Pancreas (tissue), 10 donors: Measurements from ENCODE around the gene BABAM2. TPM values are rescaled to one million over a fixed set of nuclear protein-coding genes. Genes with fewer than 3 reads are reported as not detected.
"Not testable (repeated sequence)": the region's sequence is repeated elsewhere in the genome, so short reads cannot be mapped to it uniquely, and the experiment has no call there.

Source experiments
- ATAC-seq, 4 donors: fragments of 200-7000 bp; cut with Tn5 transposase; one replicate each; pipeline versions ENCODE4 v1.8.0 to v1.9.1; 2020; ENCODE audit warnings: mild to moderate bottlenecking in 4 of 4, moderate library complexity in 4 of 4
- DNase-seq, 6 donors: peaks; one replicate each; pipeline ENCODE4 v3.0.0-alpha.2; 2020
- FAIRE-seq: peaks from 2 replicates; lab custom pipeline; 2012; peaks lifted over from hg19 to GRCh38; lab: Jason Lieb, UNC
- H3K27ac ChIP-seq, 4 donors: fragments of 200-600 bp; sonication (generic); 1 replicate in 3 of 4; 2 replicates in 1 of 4; pipeline versions ENCODE4 v1.5.0 to v1.8.0; 2020
- H3K27me3 ChIP-seq, 4 donors: fragments of 200-600 bp; one replicate each; pipeline ENCODE4 v1.8.0; 2021
- H3K36me3 ChIP-seq, 3 donors: fragments of 200-600 bp; sonication (generic) in 1 of 3; one replicate each; pipeline versions ENCODE4 v1.5.0 to v1.8.0; 2020 to 2021
- H3K4me1 ChIP-seq, 3 donors: fragments of 200-600 bp; one replicate each; pipeline ENCODE4 v1.8.0; 2021
- H3K4me3 ChIP-seq, 4 donors: fragments of 200-600 bp; sonication (generic) in 2 of 4; one replicate each; pipeline versions ENCODE4 v1.5.0 to v1.8.0; 2020 to 2021
- H3K9me3 ChIP-seq, 4 donors: fragments of 200-600 bp; one replicate each; pipeline ENCODE4 v1.8.0; 2021
- WGBS, 2 donors: extraction: QIAGEN DNeasy Blood & Tissue Kit; methylation state at CpG; one replicate each; pipeline ENCODE4 v1.1.7; 2013; 5-methylcytosine and 5-hydroxymethylcytosine counted together
- intact Hi-C, 3 donors: fragments of 100-400 bp; cut with DNase I; formaldehyde crosslinking; loops; one replicate each; pipeline versions ENCODE4 v1.11.1 to v1.14.2; 2022
- polyA plus RNA-seq, 2 donors: library from polyadenylated mRNA; stranded (reverse); fragments of 200-250 nt; gene quantifications; one replicate each; pipeline ENCODE4 v1.2.3, GENCODE V29; 2013
- total RNA-seq, 6 donors: library from RNA; stranded (reverse); fragmentation: NEBNext Ultra II Directional in 4 of 6; extraction: Animal tissue kit (Norgen Biotek cat#: 25700) in 4 of 6; gene quantifications; one replicate each; pipeline versions ENCODE4 v1.2.1 to v1.2.4, GENCODE V29; 2021 to 2023
- TF ChIP-seq, protein P1 (sequence below), 4 donors: fragments of 200-600 bp; sonication (generic) in 3 of 4; IDR thresholded peaks; one replicate each; pipeline versions ENCODE4 v1.5.0 to v1.8.0; 2021; ENCODE audit warnings: antibody characterized with exemption in 4 of 4
- donor health status: healthy with polysubstance abuse.
- donor health status: DM: no; HTN: no; CAD: no; lungs with moderate emphysema.
- donor health status: DM: no; HTN: no; CAD: no.
- donor health status: control.
- donor health status: control.
- donor health status: Bipolar disorder and iron deficiency.
- donor health status: DM: yes; HTN: yes; CAD: no.
- donor health status: DM: no; HTN: no; CAD: no.
- donor health status: DM: no; HTN: no; CAD: no.
- donor health status: DM: yes; HTN: yes; CAD: no.

The BABAM2 gene
- total and polyA plus RNA-seq, 8 donors: 9.4 to 21.3 (median 15.6) TPM

DNA sequence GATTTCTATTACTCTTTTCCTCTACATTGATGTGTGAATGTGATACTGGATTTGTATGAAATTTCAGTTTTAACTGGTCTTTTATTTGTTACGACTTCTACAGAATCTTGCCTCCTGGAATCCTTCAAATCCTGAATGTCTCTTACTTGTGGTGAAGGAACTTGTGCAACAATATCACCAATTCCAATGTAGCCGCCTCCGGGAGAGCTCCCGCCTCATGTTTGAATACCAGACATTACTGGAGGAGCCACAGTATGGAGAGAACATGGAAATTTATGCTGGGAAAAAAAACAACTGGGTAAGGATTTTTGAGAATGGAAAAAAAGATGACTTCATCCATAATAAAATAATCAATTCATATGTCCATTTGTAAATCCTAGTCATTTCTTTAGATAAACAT lies 134.6 kb downstream of the BABAM2 start:
- ATAC-seq (no peak), FAIRE-seq (no peak), DNase-seq (no peak)
- no peak overlapping the region for H3K4me3 ChIP-seq
- TF ChIP-seq, protein P1, sequence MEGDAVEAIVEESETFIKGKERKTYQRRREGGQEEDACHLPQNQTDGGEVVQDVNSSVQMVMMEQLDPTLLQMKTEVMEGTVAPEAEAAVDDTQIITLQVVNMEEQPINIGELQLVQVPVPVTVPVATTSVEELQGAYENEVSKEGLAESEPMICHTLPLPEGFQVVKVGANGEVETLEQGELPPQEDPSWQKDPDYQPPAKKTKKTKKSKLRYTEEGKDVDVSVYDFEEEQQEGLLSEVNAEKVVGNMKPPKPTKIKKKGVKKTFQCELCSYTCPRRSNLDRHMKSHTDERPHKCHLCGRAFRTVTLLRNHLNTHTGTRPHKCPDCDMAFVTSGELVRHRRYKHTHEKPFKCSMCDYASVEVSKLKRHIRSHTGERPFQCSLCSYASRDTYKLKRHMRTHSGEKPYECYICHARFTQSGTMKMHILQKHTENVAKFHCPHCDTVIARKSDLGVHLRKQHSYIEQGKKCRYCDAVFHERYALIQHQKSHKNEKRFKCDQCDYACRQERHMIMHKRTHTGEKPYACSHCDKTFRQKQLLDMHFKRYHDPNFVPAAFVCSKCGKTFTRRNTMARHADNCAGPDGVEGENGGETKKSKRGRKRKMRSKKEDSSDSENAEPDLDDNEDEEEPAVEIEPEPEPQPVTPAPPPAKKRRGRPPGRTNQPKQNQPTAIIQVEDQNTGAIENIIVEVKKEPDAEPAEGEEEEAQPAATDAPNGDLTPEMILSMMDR (IDR thresholded peaks at IDR 0.05): no peak
- intact Hi-C loops: no loop called here
- H3K9me3 ChIP-seq: no peaks in the 10 kb centered on the region
- no peaks in the 10 kb centered on the region for H3K4me1 ChIP-seq
- no peaks in the 10 kb centered on the region for H3K36me3 ChIP-seq
- no peaks in the 10 kb centered on the region for H3K27me3 ChIP-seq
- no peak overlapping the region for H3K27ac ChIP-seq
- WGBS, 2 donors: 96 to 98% methylated on average over 4 of the region's 4 CpGs

DNA sequence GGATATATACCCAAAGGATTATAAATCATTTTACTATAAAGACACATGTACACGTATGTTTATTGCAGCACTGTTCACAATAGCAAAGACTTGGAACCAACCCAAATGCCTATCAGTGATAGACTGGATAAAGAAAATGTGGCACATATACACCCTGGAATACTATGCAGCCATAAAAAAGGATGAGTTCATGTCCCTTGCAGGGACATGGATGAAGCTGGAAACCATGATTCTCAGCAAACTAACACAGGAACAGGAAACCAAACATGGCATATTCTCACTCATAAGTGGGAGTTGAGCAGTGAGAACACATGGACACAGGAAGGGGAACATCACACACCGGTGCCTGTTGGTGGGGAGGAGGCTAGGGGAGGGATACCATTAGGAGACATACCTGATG lies 135.7 kb downstream of the BABAM2 start:
- FAIRE-seq, DNase-seq, intact Hi-C loops, ATAC-seq, H3K9me3 ChIP-seq, H3K27ac ChIP-seq, H3K27me3 ChIP-seq, H3K4me3 ChIP-seq, H3K4me1 ChIP-seq, H3K36me3 ChIP-seq: not testable (repeated sequence)
- WGBS, 2 donors: 94 to 100% methylated on average over 2 of the region's 2 CpGs

DNA sequence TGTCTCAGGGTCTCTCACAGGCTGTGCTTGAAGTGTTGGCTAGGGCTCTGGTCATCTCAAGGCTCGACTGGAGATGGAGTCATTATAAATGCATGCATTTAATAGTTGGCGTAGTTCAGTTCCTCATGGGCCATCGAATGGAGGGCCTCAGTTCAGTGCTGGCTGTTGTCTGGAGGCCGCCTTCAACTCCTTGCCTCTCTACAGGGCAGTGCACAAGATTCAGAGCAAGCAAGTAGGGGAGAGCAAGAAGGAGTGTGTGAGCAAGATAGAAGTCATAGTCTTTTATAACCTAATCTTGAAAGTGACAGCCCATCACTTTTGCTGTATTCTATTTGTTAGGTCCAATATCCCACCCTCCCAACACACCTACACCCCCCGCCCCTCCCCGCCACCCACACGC lies 137.5 kb downstream of the BABAM2 start:
- Histone ChIP-seq H3K36me3 (no peaks in the 10 kb centered on the region), H3K27ac (no peak overlapping the region), H3K4me3 (no peak overlapping the region), H3K27me3 (no peaks in the 10 kb centered on the region), H3K9me3 (no peaks in the 10 kb centered on the region), H3K4me1 (no peaks in the 10 kb centered on the region)
- TF ChIP-seq, protein P1 (IDR thresholded peaks at IDR 0.05): no peak
- WGBS, 2 donors: 95 to 97% methylated on average over 7 of the region's 7 CpGs
- DNase-seq (no peak), ATAC-seq (no peak), FAIRE-seq (no peak)
- intact Hi-C loops: no loop called here

DNA sequence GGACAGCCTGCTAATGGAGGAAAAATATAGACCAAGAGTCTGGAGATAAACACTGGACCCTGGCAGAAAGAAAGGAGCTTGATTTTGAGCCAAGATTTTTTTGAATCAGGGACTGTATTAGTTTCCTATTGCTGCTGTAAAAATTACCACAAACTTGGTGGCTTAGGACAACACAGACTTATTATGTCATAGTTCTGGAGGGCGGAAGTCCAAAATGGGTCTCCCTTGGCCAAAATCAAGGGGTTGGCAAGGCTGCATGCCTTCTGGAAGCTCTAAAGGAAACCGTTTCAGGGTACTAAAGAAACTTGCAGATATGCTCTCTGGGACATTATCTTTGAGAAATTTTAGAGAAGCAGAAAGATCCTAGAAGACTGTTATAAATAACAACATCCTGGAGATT lies 140.1 kb downstream of the BABAM2 start:
- no peak for ATAC-seq
- no peaks in the 10 kb centered on the region for H3K27me3 ChIP-seq
- no peak overlapping the region for H3K4me3 ChIP-seq
- 84% methylated on average over 2 of the region's 2 CpGs for WGBS, 2 donors
- no peak overlapping the region for H3K27ac ChIP-seq
- H3K9me3 ChIP-seq: no peaks in the 10 kb centered on the region
- intact Hi-C loops: no loop called here
- no peaks in the 10 kb centered on the region for H3K36me3 ChIP-seq
- FAIRE-seq: no peak
- TF ChIP-seq, protein P1 (IDR thresholded peaks at IDR 0.05): no peak
- DNase-seq: no peak
- H3K4me1 ChIP-seq: no peaks in the 10 kb centered on the region

DNA sequence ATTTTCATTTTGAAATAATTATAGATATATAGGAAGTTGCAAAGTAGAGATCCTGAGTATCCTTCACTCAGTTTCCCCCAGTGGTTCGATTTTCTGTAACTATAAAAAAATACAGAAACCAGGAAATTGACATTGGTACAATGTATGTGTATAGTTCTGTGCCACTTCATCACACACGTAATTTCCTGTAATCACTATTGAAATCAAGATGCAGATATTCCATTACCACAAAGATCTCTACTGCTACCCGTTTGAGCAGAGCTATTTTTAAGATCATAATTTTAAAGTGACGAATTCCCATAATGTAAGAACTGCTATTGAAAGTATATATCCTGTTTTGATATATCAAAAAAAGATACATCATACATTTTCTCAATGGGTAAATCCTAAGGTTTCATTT lies 142.3 kb downstream of the BABAM2 start:
- intact Hi-C loops: no loop called here
- ATAC-seq (no peak), DNase-seq (no peak), FAIRE-seq (no peak)
- TF ChIP-seq, protein P1 (IDR thresholded peaks at IDR 0.05): no peak
- Histone ChIP-seq H3K27me3 (no peaks in the 10 kb centered on the region), H3K27ac (no peak overlapping the region), H3K4me3 (no peak overlapping the region), H3K9me3 (no peaks in the 10 kb centered on the region), H3K36me3 (no peaks in the 10 kb centered on the region), H3K4me1 (no peaks in the 10 kb centered on the region)
- WGBS, 2 donors: 80 to 83% methylated on average over 4 of the region's 4 CpGs
